Peyer's patch (tissue), 4 donors: ENCODE results near the gene FAM187B.

ENCODE experiments used
- CTCF ChIP-seq, 6 experiments: fragments of 450-650 bp in 4 of 6; fragments of 200-600 bp in 2 of 6; sonication (generic) in 1 of 6; IDR thresholded peaks; one replicate each; pipeline ENCODE4 v1.5.1; 2017 to 2019; ENCODE audit warnings: antibody characterized with exemption in 6 of 6, mild to moderate bottlenecking in 3 of 6, moderate library complexity in 1 of 6
- POLR2A ChIP-seq, 2 donors: fragments of 450-650 bp; IDR thresholded peaks; one replicate each; pipeline ENCODE4 v1.5.1; 2017; ENCODE audit warnings: antibody characterized with exemption in 2 of 2, mild to moderate bottlenecking in 2 of 2, moderate library complexity in 2 of 2

DNA sequence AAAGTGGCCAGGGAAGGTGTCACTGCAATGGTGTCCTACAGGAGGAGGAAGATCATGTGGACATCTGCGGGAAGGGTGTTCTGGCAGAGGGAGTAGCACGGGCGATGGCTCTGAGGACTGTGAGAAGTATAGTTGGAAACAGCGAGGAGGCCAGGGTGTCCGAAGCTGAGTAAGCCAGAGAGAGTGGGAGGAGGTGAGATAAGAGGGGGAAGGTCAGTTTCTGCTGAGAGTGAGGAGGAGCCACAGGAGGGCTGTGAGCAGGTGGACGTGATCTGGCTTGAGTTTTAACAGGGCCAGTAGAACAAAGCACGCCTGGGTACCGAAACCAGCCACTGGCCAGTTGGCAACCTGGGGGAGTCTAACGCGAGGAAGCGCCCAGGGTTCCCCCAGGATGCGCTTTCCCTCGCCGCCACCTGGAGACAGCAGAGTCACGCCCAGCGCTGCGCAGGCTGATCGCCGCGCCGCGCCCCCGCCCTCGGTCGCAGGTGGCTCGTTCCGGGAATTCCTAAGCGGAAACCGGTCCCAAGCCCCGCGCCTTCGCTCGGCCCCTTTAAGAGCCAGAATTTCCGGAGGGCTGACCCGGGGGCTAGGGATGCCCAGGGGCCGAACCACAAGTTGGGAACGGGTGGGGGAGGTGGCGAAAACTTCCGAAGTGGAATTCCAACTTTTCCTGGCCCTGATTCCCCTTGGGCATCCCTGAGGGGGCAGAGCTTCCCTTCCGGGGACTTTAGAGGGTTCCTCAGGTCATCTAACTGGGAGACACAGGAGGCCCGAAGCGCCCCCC is 19.2 kb upstream of the FAM187B start:
- TF ChIP-seq CTCF (IDR thresholded peaks at IDR 0.05) = peak; percentile 41 to 73 (median 63)
- peak; percentile 30 to 38 for TF ChIP-seq POLR2A (IDR thresholded peaks at IDR 0.05)
